ENCODE results near the gene SERPINA10. TPM values are rescaled to one million over a fixed set of nuclear protein-coding genes. Genes with fewer than 3 reads are reported as not detected.

SERPINA10 gene
- total RNA-seq, 4 donors from 2014 or later = not detected

GRCh38 chr14:94316692-94317091, 23.6 kb upstream of the SERPINA10 start:
- H3K27me3 ChIP-seq = no peaks in the 10 kb centered on the region
- no peak overlapping the region for H3K27ac ChIP-seq
- peaks cover 0 to 55% (median 2%) of the 10 kb centered on the region in 3 donors for H3K4me1 ChIP-seq
- 79 to 89% methylated on average over 1 of the region's 1 CpG for WGBS, 2 donors
- intact Hi-C loops (cut with DNase I) = no loop called here
- no peak overlapping the region for H3K4me3 ChIP-seq
- H3K9me3 ChIP-seq = no peaks in the 10 kb centered on the region
- no peak for DNase-seq
- no peaks in the 10 kb centered on the region for H3K36me3 ChIP-seq
- TF ChIP-seq, protein P1, sequence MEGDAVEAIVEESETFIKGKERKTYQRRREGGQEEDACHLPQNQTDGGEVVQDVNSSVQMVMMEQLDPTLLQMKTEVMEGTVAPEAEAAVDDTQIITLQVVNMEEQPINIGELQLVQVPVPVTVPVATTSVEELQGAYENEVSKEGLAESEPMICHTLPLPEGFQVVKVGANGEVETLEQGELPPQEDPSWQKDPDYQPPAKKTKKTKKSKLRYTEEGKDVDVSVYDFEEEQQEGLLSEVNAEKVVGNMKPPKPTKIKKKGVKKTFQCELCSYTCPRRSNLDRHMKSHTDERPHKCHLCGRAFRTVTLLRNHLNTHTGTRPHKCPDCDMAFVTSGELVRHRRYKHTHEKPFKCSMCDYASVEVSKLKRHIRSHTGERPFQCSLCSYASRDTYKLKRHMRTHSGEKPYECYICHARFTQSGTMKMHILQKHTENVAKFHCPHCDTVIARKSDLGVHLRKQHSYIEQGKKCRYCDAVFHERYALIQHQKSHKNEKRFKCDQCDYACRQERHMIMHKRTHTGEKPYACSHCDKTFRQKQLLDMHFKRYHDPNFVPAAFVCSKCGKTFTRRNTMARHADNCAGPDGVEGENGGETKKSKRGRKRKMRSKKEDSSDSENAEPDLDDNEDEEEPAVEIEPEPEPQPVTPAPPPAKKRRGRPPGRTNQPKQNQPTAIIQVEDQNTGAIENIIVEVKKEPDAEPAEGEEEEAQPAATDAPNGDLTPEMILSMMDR (IDR thresholded peaks at IDR 0.05) = no peak
- TF ChIP-seq POLR2A (IDR thresholded peaks at IDR 0.05) = no peak

DNA sequence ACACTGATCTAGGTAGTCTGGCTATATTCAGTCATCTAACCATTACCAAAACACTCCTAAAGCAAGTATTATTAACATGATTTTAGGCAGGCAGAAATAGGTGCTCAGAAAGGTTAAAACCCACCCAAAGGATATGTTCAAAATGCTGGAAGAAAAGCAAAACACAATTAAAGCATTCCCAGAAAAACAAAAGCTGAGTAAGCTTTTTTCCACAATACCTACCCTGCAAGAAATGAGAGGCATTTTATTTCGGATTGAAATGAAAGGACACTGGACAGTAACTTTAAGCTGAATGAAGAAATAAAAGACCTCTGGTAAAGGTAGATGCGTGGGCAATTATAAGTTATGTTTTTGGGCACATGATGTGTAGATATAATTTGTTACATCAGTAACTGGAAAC, 21.8 kb upstream of the SERPINA10 start:
- TF ChIP-seq, protein P1 (IDR thresholded peaks at IDR 0.05) = no peak
- no peak for TF ChIP-seq POLR2A (IDR thresholded peaks at IDR 0.05)
- Histone ChIP-seq H3K36me3 (no peaks in the 10 kb centered on the region), H3K4me1 (peaks cover 0 to 38% (median 2%) of the 10 kb centered on the region in 3 donors), H3K4me3 (no peak overlapping the region), H3K27ac (no peak overlapping the region), H3K27me3 (no peaks in the 10 kb centered on the region), H3K9me3 (no peaks in the 10 kb centered on the region)
- DNase-seq = no peak
- intact Hi-C loops (cut with DNase I) = no loop called here
- 89 to 95% methylated on average over 2 of the region's 2 CpGs for WGBS, 2 donors

GRCh38 chr14:94313991-94314655, 21.1 kb upstream of the SERPINA10 start:
- no peaks in the 10 kb centered on the region for H3K27me3 ChIP-seq
- DNase-seq = no peak
- H3K4me3 ChIP-seq = no peak overlapping the region
- H3K4me1 ChIP-seq = peaks cover 0 to 36% (median 2%) of the 10 kb centered on the region in 3 donors
- H3K9me3 ChIP-seq = no peaks in the 10 kb centered on the region
- 53 to 79% methylated on average over 4 to 5 of the region's 8 CpGs for WGBS, 2 donors
- intact Hi-C loops (cut with DNase I) = no loop called here
- H3K36me3 ChIP-seq = no peaks in the 10 kb centered on the region
- TF ChIP-seq, protein P1 (IDR thresholded peaks at IDR 0.05) = no peak
- no peak for TF ChIP-seq POLR2A (IDR thresholded peaks at IDR 0.05)
- H3K27ac ChIP-seq = no peak overlapping the region

DNA sequence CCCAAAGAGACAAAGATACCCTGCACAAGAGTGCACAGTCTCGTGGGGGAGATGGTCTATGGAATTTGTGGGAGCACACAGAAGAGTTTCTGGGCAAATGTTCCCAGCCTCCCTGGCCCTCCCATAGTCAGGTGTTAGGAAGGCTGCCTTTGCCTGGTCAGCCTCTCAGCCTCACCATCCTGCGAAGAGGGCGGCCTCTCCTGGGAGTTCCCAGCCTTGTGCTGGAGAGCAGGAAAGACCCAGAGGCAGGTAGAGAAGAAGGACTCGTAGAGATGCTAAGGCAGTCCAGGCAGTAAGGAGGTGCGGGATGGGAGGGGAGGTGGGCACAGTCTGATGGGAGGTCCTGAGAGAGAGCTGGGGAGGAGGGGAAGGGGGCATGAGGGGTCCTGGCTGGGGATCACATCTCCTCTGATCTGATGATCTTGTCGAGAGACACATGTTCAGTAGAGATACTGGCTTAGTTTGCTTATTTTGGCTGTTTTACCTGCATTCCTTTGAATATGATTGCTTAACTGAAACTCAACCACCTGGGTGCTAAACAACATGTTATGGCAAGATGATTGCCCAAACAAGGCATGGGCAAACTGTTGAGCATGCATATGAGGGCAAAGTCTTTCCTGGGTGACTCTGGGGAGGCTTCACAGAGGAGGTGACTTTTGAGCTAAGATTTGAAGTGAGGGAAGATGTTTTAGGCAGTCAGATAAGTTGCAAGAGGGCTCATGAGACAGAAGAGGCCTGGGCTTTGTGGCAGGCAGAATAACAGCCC, 19.6 kb upstream of the SERPINA10 start:
- no peak overlapping the region for H3K27ac ChIP-seq
- TF ChIP-seq, protein P1 (IDR thresholded peaks at IDR 0.05) = no peak
- TF ChIP-seq POLR2A (IDR thresholded peaks at IDR 0.05) = no peak
- DNase-seq = no peak
- peaks cover 0 to 9% (median 7%) of the 10 kb centered on the region in 3 donors for H3K9me3 ChIP-seq
- intact Hi-C loops (cut with DNase I) = no loop called here
- WGBS, 2 donors = 63 to 67% methylated on average over 4 of the region's 6 CpGs
- H3K4me1 ChIP-seq = peaks cover 0 to 35% (median 2%) of the 10 kb centered on the region in 3 donors
- H3K27me3 ChIP-seq = no peaks in the 10 kb centered on the region
- no peaks in the 10 kb centered on the region for H3K36me3 ChIP-seq
- H3K4me3 ChIP-seq = no peak overlapping the region

- 70 to 80% methylated on average over 1 to 3 of the region's 3 CpGs for WGBS, 2 donors
- TF ChIP-seq, protein P1 (IDR thresholded peaks at IDR 0.05) = no peak
- TF ChIP-seq POLR2A (IDR thresholded peaks at IDR 0.05) = no peak
These were observed 17.2 kb upstream of the SERPINA10 start for GRCh38 chr14:94310248-94310647.

More at GRCh38 chr14:94310248-94310647, 17.2 kb upstream of the SERPINA10 start:
- no peak for DNase-seq
- intact Hi-C loops (cut with DNase I) = no loop called here
- Histone ChIP-seq H3K27ac (no peak overlapping the region), H3K4me3 (no peak overlapping the region), H3K9me3 (peaks cover 0 to 11% (median 7%) of the 10 kb centered on the region in 3 donors), H3K4me1 (peaks cover 0 to 24% (median 2%) of the 10 kb centered on the region in 3 donors), H3K27me3 (no peaks in the 10 kb centered on the region), H3K36me3 (no peaks in the 10 kb centered on the region)
